Thoracic aorta (tissue), 2 donors: ENCODE results near the gene ROBO1. TPM values are rescaled to one million over a fixed set of nuclear protein-coding genes. Genes with fewer than 3 reads are reported as not detected.

ENCODE experiments used
- ATAC-seq: fragments of 150-250 bp; one replicate; pipeline ENCODE4 v1.8.0; 2017; ENCODE audit warnings: low read depth; ENCODE audit not compliant: insufficient number of reproducible peaks, low FRiP score
- DNase-seq: peaks from one replicate; pipeline ENCODE4 v3.0.0-alpha.2; 2020; ENCODE audit warnings: low spot score
- H3K27ac ChIP-seq, 2 donors: fragments of 200-600 bp; sonication (generic); 1 replicate in 1 of 2; 2 replicates in 1 of 2; pipeline ENCODE4 v1.5.1; 2016; ENCODE audit warnings: mild to moderate bottlenecking in 2 of 2, moderate library complexity in 2 of 2
- H3K27me3 ChIP-seq: fragments of 200-600 bp; sonication (generic); replicated peaks from 2 replicates; pipeline ENCODE4 v1.6.0; 2016; ENCODE audit warnings: mild to moderate bottlenecking; ENCODE audit not compliant: insufficient read depth
- H3K36me3 ChIP-seq: fragments of 200-600 bp; sonication (generic); one replicate; pipeline ENCODE4 v1.5.1; 2016
- H3K4me1 ChIP-seq, 2 donors: fragments of 200-600 bp; sonication (generic); 1 replicate in 1 of 2; 2 replicates in 1 of 2; pipeline versions ENCODE4 v1.5.1 to v1.6.0; 2016; ENCODE audit warnings: low read depth in 2 of 2, mild to moderate bottlenecking in 1 of 2; ENCODE audit not compliant: control insufficient read depth in 1 of 2
- H3K4me3 ChIP-seq: fragments of 200-600 bp; sonication (generic); 2 replicates; pipeline ENCODE4 v1.5.1; 2016; ENCODE audit warnings: mild to moderate bottlenecking
- H3K9me3 ChIP-seq: fragments of 200-600 bp; sonication (generic); 2 replicates; pipeline ENCODE4 v1.5.1; 2016
- CTCF ChIP-seq: fragments of 200-600 bp; sonication (generic); IDR thresholded peaks from one replicate; pipeline ENCODE4 v1.5.1; 2019; ENCODE audit warnings: antibody characterized with exemption
- total RNA-seq, 2 donors: library from RNA; depleted of rRNA; stranded (reverse); fragments of >200 nt; gene quantifications; one replicate each; pipeline versions ENCODE4 v1.1.0 to v1.2.3, GENCODE V29; 2016

ROBO1 gene
- total RNA-seq, 2 donors from 2014 or later: 13.3 to 24.4 TPM

DNA sequence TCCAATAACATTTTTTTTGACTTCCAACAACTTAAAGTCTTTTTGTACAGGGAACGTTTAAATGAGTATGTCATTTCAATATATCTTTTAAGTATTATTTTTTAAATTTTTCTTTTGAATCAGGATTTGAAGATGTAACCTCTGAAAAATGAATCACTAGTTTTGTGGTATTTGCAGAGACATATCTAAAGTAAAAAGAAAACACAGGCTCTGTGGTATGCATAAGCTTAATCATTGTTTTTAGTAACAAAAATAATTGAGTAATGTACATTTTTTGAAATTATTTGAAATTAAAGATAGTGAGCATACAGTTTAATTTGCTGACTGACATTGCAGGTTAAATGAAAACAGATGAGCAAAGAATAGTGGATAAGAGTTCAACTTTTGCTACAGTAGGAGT is 531.3 kb downstream of the ROBO1 start:
- no peak for ATAC-seq
- H3K4me3 ChIP-seq: no peak overlapping the region
- TF ChIP-seq CTCF: no peak
- H3K27me3 ChIP-seq: no peaks in the 10 kb centered on the region
- no peak overlapping the region for H3K27ac ChIP-seq
- H3K36me3 ChIP-seq: no peaks in the 10 kb centered on the region
- no peaks in the 10 kb centered on the region for H3K9me3 ChIP-seq
- H3K4me1 ChIP-seq: no peaks in the 10 kb centered on the region
- no peak for DNase-seq

GRCh38 chr3:79233431-79234060 is 534.3 kb downstream of the ROBO1 start:
- Histone ChIP-seq H3K9me3 (no peaks in the 10 kb centered on the region), H3K4me3 (no peak overlapping the region), H3K27ac (no peak overlapping the region), H3K27me3 (no peaks in the 10 kb centered on the region), H3K36me3 (no peaks in the 10 kb centered on the region), H3K4me1 (no peaks in the 10 kb centered on the region)
- DNase-seq (no peak), ATAC-seq (no peak)
- TF ChIP-seq CTCF: no peak

DNA sequence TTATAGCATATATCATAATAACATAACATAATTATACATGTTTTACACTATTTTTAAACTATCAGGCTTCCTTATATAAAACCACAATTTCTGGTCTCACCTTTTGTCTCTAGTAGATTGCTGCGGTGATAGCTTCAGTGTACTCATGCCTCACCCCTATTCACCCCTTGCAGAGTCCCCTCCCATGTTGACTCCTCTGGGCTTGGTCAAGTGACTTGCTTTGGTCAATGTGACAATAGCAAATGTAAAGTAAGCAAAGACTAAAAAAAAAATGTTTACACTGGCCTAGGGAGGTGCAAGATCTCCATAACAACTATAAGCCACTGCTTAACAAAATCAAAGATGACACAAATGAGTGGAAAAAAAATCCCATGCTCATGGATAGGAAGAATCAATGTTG is 537.5 kb downstream of the ROBO1 start:
- H3K27me3 ChIP-seq: no peaks in the 10 kb centered on the region
- ATAC-seq (no peak), DNase-seq (no peak)
- no peak overlapping the region for H3K27ac ChIP-seq
- TF ChIP-seq CTCF: no peak
- no peaks in the 10 kb centered on the region for H3K4me1 ChIP-seq
- no peaks in the 10 kb centered on the region for H3K9me3 ChIP-seq
- H3K4me3 ChIP-seq: no peak overlapping the region
- no peaks in the 10 kb centered on the region for H3K36me3 ChIP-seq

GRCh38 chr3:79217096-79217495 is 550.7 kb downstream of the ROBO1 start:
- TF ChIP-seq CTCF: no peak
- no peaks in the 10 kb centered on the region for H3K36me3 ChIP-seq
- DNase-seq (no peak), ATAC-seq (no peak)
- no peaks in the 10 kb centered on the region for H3K27me3 ChIP-seq
- no peak overlapping the region for H3K27ac ChIP-seq
- H3K4me3 ChIP-seq: no peak overlapping the region
- no peaks in the 10 kb centered on the region for H3K9me3 ChIP-seq
- no peaks in the 10 kb centered on the region for H3K4me1 ChIP-seq

- DNase-seq (no peak), ATAC-seq (no peak)
- Histone ChIP-seq H3K4me3 (no peak overlapping the region), H3K36me3 (no peaks in the 10 kb centered on the region), H3K9me3 (no peaks in the 10 kb centered on the region), H3K4me1 (no peaks in the 10 kb centered on the region), H3K27me3 (no peaks in the 10 kb centered on the region), H3K27ac (no peak overlapping the region)
- no peak for TF ChIP-seq CTCF
Observed at GRCh38 chr3:79215286-79215685, 552.5 kb downstream of the ROBO1 start.
